D721Med (cell line): ENCODE results near the gene ATE1.

Experiments used
- DNase-seq: peaks from one replicate; pipeline ENCODE4 v3.0.0; 2011; ENCODE audit warnings: low spot score; ENCODE audit not compliant: insufficient read length
- FAIRE-seq: peaks from 2 replicates; lab custom pipeline; 2011; peaks lifted over from hg19 to GRCh38; lab: Jason Lieb, UNC
- TF ChIP-seq, protein P1 (sequence below): IDR thresholded peaks from 2 replicates; pipeline ENCODE4 v1.5.1; 2012; ENCODE audit warnings: mild to moderate bottlenecking, control low read depth; ENCODE audit not compliant: insufficient read depth; ENCODE audit errors: missing control alignments

ATE1 gene

DNA sequence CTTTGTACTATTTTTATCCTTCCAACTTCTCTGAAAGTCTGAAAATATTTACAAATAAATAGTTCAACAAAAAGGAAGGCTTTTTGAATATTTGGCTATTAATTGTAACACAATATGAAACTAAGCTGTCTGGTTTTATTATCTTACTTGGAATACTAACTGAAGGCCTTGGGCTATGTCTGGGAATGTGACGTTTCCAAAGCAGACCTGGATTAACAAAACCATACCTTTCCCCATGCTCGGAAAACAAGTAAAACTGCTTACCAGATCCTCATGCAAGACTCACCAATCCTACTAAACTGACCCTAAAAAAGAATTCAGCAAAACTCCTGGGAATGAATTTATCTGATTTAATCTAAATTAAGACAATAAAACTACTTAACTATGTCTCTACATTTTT lies 116.4 kb downstream of the ATE1 start:
- no peak for DNase-seq
- TF ChIP-seq, protein P1, sequence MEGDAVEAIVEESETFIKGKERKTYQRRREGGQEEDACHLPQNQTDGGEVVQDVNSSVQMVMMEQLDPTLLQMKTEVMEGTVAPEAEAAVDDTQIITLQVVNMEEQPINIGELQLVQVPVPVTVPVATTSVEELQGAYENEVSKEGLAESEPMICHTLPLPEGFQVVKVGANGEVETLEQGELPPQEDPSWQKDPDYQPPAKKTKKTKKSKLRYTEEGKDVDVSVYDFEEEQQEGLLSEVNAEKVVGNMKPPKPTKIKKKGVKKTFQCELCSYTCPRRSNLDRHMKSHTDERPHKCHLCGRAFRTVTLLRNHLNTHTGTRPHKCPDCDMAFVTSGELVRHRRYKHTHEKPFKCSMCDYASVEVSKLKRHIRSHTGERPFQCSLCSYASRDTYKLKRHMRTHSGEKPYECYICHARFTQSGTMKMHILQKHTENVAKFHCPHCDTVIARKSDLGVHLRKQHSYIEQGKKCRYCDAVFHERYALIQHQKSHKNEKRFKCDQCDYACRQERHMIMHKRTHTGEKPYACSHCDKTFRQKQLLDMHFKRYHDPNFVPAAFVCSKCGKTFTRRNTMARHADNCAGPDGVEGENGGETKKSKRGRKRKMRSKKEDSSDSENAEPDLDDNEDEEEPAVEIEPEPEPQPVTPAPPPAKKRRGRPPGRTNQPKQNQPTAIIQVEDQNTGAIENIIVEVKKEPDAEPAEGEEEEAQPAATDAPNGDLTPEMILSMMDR: no peak
- FAIRE-seq: no peak

DNA sequence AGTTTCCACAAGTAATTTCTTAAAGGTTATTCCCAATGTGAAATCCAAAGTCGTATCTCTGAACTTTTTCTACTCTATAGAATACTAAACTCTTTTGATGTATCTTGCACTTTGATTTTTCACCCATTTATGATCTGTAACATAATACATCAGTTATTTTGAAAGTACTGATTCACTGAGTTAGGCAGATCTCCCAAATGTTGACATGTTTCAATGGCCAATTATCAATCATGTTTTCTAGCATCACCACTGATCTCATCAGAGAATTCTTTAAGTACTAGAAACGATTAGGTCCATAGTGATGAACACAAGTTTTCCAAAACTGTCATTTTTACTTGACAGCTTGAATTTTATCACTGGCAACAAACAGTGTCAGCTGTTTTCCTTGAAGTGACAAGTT lies 119.0 kb downstream of the ATE1 start:
- TF ChIP-seq, protein P1: no peak
- FAIRE-seq (no peak), DNase-seq (no peak)

DNA sequence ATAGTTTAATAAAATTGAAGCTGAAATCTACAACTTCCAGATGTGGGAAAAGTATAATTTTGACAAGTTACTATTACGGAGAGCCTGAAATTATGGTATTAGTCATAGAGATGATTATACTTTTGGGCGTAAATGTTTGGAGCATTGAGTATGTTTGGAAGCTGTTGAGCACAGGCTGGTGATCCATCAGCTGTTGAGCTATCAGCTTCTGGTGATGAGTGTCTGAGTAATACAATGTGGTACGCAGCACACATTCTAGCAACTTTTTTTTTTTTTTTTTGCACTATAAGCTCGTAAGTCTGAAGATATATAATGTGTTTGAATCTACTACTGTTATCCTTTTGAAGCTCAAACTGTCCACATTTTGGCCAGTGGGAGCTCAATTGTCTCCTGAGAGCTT lies 123.4 kb downstream of the ATE1 start:
- FAIRE-seq (no peak), DNase-seq (no peak)
- TF ChIP-seq, protein P1: no peak

DNA sequence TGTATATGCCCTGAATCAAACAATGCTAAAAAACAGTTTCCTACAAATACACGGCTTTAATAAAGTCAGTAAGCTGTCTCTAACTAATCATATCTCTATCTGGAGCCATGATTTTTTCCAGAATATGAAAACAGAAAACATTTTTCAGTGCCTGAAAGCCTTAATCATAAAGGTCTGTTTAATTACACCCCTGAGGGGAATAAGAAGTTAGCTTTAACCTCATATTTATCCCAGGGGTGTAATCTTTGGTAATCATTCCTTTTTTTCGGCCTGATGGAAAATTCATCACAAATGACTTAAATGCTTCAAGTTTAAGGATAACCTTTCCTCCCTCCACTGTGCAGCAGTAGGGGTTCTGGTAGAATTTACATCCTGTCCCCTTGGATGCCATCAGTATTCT lies 124.2 kb downstream of the ATE1 start:
- TF ChIP-seq, protein P1: no peak
- DNase-seq (no peak), FAIRE-seq (no peak)

DNA sequence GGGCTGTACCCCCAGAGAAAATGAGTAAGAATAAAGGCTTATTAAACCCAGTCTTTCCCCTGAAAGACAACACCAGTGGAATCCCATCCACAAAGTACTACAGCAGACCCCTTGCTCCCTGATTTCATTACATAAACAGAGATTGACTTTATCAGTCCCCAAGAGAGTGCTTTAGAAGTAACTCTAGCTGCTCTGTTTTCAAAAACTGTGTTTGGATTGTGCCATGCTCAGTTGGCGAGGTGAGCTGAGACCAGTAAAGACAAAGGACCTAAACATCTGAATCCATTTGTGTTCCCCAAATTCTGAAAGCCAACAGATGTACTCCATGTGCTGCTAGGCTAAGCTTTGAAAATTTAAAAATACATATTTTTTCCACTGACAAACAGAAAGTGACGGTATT lies 127.0 kb downstream of the ATE1 start:
- TF ChIP-seq, protein P1: no peak
- no peak for DNase-seq
- no peak for FAIRE-seq

DNA sequence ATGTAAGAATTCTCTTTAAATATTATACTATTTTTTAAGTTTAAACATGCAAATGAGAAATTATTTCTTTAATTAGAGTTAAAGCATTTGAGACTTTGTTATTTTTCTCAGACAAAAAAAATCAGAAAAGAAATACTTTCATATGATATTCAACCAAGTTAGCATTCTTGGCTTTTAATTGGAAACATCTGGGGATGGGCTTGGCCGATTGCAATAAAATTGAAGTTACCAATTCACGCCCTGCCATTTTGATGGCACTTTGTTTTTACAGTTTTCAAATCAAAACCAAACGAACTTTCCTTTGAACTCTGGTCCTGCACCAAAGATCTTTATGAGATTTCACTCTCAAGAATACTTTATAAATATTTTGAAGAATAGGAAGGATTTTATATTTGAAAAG lies 127.7 kb downstream of the ATE1 start:
- TF ChIP-seq, protein P1: no peak
- DNase-seq: no peak
- no peak for FAIRE-seq

DNA sequence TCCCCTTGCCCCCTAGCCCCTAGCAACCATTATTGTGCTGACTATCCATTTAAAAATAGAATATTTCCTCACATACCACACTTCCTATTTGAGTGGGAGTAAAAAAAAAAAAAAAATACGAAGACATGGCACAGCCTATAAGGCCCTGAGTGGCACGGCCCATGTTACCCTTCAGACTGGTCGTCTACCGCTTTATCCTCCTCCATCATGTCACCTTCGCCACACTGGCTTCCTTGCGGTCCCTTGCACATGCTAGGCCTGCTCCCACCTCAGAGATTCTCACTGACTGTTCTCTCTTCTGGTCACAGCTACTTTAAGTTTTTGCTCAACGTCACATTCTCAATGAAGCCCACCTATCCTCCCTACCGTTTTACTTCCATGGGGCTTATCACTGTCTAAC lies 130.3 kb downstream of the ATE1 start:
- no peak for FAIRE-seq
- DNase-seq: no peak
- TF ChIP-seq, protein P1: no peak
